GM18517 (cell line): ENCODE data around the gene RAB39A.
A peak's percentile ranks its signal among the peaks of the same experiment; 100 is the strongest.

Experiments
- ATAC-seq: cut with Tn5 transposase; IDR thresholded peaks from one replicate; pipeline ENCODE4 v1.9.1; 2021; ENCODE audit warnings: mild to moderate bottlenecking, moderate library complexity; ENCODE audit not compliant: unreplicated experiment

RAB39A gene

DNA sequence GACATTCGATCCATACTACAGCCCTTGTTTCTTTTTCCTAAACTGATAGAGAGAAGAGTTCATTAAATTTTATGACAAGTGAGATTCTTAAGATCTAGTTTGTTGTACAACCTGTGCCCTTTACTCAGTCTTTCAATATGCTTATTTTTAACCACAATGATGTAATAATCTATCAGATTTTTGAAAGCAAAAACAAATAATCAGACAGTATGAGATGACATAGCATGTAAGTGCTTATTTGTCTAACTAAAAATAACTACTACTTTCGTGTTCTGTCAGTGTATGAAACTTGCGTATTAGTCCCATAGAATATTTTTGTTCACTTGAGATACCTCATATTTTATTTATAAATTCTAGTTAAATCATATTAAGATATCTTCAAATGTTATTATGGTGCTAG is 33.2 kb downstream of the RAB39A start:
- ATAC-seq, result no peak

DNA sequence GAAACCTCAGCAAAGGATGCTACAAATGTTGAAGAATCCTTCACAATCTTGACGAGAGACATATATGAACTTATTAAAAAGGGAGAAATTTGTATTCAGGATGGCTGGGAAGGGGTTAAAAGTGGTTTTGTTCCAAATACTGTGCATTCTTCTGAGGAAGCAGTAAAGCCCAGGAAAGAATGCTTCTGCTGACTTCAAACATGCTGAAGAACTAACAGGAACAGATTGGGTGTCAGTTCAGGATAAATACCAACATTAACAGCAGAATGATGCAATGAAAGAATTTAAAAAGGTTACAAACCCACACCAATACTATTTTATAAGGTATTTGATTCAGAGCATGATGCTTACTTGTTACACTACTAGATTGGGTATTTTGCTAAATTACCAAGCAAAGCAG is 33.9 kb downstream of the RAB39A start:
- no peak for ATAC-seq

DNA sequence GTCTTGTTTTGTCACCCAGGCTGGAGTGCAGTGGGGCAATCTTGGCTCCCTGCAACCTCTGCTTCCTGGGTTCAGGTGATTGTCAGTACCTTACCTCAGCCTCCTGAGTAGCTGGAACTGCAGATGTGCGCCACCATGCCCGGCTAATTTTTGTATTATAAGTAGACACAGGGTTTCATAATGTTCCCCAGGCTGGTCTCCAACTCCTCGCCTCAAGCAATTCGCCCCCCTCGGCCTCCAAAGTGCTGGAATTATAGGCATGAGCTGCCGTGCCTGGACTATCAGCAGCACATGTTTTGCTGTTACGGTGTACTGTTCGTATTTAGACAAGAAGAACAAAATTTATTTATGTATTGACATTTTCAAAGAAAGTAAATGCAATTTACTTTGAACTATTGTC is 34.8 kb downstream of the RAB39A start:
- ATAC-seq, result no peak

DNA sequence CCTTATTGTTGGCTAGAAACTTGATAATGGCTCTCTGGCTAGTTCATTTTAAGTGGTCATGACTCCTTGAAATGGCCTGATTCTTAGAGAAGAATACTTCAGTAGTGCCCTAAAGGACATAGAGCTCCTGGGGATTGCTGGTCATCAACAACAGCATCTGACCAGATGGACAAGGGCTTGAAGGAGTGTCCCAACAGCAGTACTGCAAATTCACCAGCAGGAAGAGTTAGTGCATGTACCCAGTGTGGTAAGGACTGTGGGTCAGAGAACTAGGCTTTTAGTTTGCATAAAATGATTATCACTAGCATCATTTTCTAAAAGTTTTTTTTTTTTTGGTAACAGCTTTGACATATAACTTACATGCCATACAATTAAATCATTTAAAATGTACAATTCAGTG is 41.0 kb downstream of the RAB39A start:
- no peak for ATAC-seq

DNA sequence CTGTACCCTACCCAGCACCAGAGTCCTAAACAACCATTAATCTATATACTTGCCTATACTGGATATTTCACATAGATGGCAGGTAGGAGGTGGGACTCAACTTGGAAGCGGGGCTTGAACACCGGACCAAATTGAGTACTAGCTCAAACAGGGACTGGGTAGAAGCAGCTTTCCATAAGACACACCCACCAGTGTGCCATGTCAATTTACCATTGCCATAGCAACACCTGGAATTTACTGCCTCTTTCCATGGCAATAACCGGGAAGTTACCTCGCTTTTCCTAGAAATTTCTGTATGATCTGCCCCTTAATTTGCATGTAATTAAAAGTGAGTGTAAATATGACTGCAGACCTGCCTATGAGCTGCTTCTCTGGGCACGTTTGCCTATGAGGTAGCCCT is 41.8 kb downstream of the RAB39A start:
- no peak for ATAC-seq

DNA sequence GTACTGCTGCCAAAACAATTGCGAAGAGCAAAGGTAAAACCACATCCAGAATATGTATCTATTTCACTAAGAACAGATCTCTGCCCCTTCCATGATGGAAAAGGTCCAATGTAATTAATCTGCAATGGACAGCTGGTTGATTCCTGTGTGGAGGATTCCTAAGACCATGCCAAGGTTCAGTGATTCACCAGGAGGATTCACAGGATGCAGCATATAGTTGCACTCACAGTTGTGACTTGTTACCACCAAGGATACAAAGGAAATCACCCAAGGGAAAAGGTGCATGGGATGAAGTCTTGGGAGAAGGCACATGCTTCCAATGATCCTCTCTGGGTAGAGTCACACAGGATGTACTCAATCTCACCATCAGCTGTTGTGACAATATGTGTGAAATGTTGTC is 45.4 kb downstream of the RAB39A start:
- no peak for ATAC-seq

DNA sequence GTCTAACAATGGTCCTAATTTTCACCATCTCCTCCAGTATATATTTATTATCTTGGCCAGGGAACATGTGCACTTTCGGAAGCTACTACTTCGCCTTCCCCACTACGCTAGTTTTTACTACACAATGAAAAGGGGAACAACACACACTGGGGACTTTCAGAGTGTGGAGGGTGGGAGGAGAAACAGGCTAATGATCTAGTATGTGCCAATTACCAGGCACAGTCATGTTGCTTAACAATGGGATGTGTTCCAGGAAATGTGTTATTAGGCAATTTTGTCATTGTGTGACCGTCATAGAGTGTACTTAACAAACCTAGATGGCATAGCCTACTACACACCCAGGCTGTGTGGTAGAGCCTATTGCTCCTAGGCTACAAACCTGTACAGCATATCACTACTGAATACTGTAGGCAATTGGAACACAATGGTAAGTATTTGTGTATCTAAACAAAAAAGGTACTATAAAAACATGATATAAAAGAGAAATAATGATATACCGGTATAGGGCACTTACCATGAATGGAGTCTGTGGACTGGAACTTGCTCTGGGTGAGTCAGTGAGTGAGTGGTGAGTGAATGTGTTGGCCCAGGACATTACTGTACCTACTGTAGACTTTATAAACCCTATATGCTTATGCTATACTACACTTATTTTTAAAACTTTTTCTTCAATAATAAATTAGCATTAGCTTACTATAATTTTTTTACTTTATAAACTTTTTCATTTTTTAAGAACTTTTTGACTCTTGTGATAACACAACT is 60.3 kb downstream of the RAB39A start:
- ATAC-seq, result no peak

DNA sequence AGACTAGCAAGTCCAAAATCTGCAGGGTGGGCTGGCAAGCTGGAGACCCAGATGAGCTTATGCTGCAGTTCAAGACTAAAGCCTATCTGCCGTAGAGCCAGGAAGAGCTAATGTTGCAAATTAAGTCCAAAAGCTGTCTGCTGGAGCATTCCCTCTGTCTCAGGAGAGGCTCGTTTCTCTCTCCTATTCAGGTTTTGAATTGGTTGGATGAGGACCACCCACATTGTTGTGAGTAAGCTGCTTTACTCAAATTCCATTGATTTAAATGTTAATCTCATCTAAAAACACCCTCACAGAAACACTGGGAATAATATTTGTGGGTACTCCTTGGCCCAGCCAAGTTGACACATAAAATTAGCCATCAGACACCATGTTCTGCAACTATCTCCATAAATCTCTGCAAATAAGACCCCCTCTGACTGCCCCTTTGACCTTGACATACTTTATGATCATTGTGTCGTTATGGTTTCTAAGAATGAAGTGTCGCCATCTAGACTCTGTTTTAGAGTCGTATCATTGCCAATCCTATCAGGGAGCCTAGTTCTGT is 63.7 kb downstream of the RAB39A start:
- ATAC-seq, result no peak

DNA sequence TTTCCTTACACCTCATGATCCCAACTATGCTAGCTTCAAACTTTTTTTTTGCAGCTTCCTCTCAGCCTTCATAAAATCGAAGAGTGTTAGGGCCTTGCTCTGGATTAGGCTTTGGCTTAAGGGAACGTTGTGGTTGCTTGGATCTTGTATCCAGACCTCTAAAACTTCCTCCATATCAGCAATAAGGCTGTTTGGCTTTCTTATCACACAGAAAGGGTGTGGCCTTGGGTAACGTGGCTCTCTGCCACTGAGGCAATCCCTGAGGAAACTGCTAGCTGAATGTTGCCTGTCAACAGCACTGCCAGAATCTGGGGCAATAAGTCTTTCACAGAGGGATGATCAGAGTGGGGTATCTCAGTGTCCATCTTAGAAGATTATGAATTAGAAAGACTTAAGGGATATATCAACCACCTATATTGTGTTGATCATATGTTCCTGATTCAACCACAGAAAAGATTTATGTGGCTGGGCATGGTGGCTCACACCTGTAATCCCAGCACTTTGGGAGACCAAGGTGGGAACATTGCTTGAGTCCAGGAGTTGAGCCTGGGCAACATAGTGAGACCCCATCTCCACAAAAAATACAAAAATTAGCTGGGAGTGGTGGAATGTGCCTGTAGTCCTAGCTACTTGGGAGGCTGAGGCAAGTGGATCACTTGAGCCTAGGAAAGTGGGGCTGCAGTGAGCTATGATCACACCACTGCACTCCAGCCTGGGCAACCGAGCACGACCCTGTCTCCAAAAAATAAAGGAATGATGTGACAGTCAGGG is 67.9 kb downstream of the RAB39A start:
- ATAC-seq, result no peak

DNA sequence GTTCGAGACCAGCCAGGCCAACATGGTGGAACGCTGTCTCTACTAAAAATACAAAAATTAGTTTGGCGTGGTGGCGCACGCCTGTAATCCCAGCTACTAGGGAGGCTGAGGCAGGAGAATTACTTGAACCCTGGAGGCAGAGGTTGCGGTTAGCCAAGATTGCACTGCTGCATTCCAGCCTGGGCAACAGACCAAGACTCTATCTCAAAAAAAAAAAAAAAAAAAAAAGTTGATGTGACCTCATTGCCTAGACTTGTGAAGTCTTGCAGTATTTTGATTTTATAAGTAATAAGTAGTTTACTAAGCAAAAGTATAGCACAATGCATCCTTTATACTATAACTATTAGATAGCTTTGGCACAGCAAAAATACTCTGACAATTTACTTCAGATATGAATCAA is 70.5 kb downstream of the RAB39A start:
- ATAC-seq, result no peak

DNA sequence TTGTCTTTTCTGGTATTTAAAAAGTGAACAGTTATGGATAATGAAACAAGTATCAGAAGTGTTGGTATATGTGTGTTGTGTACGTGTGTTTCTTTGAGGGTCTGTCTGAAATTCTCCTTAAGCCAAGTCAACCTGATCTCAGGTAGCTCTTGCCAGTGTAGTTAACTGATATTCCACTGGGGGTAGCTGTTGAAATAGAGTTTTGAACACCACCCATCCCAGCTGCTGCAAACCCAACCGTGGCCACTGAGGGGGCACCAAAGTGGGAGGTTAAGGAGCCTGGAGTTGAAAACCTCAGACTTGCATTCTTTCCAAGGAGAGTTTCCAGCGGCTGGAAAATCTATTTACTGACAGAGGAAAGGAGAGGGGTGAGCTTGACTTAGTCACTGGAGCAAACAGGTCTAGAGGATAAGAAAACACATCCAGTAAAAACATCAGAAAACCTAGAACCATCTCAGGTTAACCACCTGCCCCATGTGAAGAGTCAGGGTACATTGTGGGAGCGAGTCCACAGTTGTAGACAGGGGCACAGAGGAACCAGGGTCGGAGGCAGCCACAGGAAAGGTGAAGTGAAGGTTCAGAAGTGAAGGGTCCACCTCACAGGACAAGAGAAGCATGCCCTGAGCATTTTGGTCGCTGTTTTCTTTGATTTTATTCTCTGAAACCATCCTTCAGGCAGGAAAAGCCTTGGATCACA is 71.7 kb downstream of the RAB39A start:
- ATAC-seq, result peak; percentile 90

DNA sequence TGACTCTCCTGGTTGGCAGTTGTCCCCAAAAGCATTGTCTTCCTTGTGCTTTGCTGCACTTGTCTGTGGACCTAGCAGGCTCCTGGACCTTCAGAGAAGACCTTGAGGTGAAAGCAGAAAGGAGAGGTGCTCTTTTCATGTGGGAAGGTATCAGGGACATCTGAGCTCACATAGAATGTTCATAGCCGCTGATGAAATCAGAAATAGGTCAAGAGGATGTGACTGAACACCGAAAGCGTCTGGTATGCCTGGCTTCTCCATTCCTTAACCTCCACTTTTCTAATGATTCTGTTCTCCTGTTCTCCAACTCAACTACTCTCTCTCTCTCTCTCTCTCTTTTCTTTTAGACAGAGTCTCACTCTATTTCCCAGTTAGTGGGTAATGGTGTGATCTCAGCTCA is 74.2 kb downstream of the RAB39A start:
- no peak for ATAC-seq

DNA sequence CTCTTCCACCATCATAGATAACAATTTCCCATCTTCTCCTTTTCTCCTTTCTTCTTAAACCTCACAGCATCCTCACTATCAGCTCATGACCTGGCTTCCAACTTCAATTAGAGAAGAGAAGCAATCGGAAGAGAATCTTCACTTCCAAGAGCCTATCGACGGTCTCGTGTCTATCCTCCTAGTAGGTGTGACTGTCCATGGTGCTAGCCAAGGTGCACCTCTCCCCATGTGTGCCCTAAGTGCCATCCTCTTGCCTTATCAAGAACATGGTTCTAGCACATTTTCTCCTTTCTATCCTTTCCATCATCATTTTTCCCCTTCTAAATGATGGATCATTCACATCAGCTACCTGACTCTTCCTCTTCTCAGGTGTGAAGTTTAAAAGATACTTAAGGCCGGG is 75.4 kb downstream of the RAB39A start:
- no peak for ATAC-seq

DNA sequence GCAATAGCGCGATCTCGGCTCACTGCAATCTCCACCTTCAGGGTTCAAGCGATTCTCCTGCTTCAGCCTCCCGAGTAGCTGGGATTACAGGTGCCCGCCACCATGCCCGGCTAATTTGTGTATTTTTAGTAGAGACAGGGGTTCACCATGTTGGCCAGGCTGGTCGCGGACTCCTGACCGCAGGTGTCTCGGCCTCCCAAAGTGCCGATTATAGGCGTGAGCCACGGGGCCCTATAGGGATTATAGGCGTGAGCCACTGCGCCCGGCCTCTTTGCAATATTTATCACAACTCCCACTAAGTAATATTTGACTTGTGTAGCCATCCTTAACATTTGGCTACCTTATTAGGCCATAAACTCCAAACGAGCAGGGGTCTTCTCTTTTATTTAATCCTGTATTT is 79.6 kb downstream of the RAB39A start:
- no peak for ATAC-seq

DNA sequence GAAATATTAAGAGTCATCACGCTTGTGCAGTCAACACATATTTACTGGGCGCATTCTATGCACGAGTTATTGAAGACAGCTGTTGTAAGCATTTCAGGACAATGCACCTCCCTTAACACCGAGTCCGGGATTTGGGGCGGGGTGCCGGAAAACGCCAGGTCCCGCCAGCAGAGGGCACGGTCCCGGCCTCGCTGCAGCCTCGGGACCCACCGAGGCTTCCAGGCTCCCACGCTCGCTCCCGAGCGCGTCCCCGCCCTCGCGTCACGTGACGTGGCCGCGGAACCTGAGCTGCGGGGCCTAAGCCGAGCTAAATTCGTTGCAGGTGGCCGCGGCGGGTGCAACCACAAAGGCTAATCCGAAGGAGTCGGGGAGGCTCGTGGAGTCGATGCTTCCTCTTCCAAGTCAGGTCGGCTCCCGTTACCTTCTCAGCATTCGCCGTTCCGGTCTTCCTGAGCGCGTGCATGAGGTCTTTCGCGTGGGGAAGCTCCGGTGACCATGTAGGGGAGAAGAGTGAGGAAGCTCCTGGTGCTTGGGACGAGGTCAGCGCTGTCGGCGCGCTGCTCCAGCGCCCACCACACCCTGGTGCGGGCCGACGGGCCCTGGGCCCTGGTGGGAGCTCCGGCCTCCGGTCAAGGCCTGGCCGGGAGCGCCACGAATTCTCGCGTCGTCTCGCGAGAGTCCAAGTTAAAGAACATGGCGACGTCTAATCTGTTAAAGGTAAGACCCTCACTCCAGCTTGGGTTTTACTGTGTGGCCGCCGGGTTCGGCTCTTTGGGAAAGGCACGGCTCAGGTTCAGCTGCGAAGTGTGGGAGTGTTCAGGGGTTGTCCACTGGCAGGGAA is 80.6 kb downstream of the RAB39A start, which contains the start of gene CUL5:
Gene CUL5 (plus strand): TSS at position 243 of the 841 bp plus-strand sequence. CDS start 451 bp downstream, at position 694.
- peak; percentile 75 for ATAC-seq

DNA sequence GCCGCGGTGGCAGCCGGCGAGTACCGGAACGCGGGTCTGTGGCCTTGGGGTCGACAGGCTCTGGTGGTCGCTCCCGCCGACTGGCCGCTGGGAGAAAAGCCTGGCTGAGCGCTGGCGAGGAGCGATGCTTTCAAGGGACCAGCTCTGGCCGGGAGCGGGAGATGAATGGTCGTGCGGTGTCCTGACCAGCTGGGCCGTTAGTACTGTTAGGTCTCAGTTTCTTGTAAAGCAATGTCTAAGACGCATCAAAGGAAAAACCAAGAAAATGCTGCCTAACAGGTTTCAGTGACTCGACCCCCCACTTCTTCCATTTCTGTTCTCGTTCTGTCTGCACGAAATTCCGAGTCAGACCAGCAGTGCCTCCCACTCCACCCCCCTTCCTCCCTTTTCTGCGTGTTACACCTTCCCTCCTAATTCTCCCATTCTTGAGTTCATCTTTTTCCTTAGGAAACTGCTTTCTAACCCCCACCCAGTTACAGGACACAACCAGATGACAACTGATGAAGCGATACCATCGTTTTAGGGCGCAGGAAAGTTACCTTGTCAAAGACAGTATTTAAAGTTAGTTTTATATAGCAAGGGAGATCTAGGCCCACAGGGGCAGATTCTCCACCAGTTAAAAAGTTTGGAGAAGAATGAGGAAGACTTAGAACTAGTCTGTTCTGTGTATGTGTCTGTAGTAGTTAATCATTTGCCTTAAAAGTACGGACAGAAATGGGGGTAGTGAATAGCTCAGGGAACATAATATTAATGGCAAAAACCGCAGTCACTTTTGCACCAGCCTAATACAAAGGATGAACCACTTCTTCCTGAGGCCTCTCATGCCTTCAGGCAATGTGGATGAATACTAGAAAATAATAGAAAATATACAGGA is 81.5 kb downstream of the RAB39A start:
- peak; percentile 21 for ATAC-seq

DNA sequence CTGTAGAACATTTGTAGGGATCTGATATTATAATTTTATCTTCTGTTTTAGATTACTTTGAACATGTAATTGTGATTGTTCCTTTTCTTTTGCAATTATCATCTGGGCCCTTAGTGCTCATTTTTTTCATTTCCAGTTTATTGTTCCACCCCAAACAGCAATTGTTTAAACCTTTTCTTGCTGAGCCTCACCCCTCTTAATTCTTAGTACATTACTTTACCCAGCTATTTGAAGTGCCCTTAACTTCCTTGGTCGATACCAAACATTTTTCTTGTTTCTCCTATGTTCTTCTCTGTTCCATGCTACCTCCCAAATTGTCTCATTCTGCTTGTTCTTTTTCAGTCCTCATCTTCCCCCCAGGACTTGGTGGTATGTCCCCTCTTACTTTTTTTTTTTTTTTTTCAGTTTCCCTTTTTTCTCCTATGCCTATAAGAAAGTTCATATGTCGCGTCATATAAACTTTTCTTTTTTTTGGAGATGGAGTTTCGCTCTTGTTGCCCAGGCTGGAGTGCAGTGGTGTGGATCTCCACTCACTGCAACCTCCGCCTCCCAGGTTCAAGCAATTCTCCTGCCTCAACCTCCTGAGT is 84.0 kb downstream of the RAB39A start:
- ATAC-seq, result no peak
